Ectodermal cell (in vitro differentiated cells): ENCODE measurements around the gene NECAB2.
"Not testable (repeated sequence)": the region's sequence is repeated elsewhere in the genome, so short reads cannot be mapped to it uniquely, and the experiment has no call there.

ENCODE experiments used
- H3K27ac ChIP-seq: 2 replicates; pipeline ENCODE4 v1.7.0; 2013; ENCODE audit warnings: mild to moderate bottlenecking, low read depth, low read length; ENCODE audit not compliant: insufficient read depth, poor library complexity, severe bottlenecking
- H3K27me3 ChIP-seq: 2 replicates; pipeline ENCODE4 v1.7.0; 2013; ENCODE audit warnings: mild to moderate bottlenecking, low read length; ENCODE audit not compliant: insufficient read depth, control insufficient read depth, poor library complexity, severe bottlenecking
- H3K36me3 ChIP-seq: one replicate; pipeline ENCODE4 v1.7.0; 2013; ENCODE audit warnings: low read length; ENCODE audit not compliant: control insufficient read depth, insufficient read depth
- H3K4me1 ChIP-seq: one replicate; pipeline ENCODE4 v1.7.0; 2013; ENCODE audit warnings: low read length; ENCODE audit not compliant: control insufficient read depth, insufficient read depth
- H3K4me3 ChIP-seq: 2 replicates; pipeline ENCODE4 v1.7.0; 2013; ENCODE audit warnings: low read depth, low read length, control low read depth; ENCODE audit not compliant: insufficient read depth
- H3K9me3 ChIP-seq: 2 replicates; pipeline ENCODE4 v1.7.0; 2013; ENCODE audit warnings: mild to moderate bottlenecking, low read length, moderate library complexity; ENCODE audit not compliant: control insufficient read depth
- WGBS, 2 experiments: methylation state at CpG; one replicate each; pipeline ENCODE4 v1.1.7; 2013; ENCODE audit warnings: missing lambda C conversion rate in 2 of 2; 5-methylcytosine and 5-hydroxymethylcytosine counted together

The NECAB2 gene

DNA sequence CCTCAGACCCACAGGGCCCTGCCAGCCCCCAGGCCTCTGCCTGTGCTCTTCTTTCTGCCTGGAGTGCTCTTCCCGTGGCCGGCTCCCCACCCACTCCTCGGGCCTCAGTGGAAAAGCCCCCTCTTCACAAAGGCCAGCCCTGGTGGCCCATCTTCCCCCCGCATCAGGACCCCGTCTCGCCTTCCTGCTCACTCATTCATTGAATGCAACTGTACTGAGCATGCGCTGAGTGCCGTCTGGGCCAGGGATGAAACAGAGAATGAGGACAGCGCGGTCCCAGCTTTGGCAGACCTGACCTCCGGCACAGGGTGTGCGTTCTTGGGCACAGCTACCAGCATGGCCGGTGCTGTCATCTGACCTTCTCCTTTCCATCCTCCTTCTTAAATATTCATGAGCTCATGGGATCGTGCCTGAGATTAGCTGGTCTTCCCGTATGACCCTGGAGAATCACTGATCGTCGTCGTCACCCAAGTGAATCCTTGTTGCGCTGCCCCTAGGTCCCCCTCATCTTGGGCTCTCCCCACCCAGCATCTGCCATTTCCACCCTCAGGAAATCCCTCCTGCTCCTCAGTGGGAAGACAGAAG is 31.4 kb upstream of the NECAB2 start:
- 90 to 91% methylated on average over 19 of the region's 19 CpGs for WGBS, 2 experiments
- H3K4me1 ChIP-seq: no peaks in the 10 kb centered on the region
- H3K4me3 ChIP-seq: no peak overlapping the region
- H3K9me3 ChIP-seq: no peaks in the 10 kb centered on the region
- no peak overlapping the region for H3K27ac ChIP-seq
- no peaks in the 10 kb centered on the region for H3K36me3 ChIP-seq
- no peaks in the 10 kb centered on the region for H3K27me3 ChIP-seq

DNA sequence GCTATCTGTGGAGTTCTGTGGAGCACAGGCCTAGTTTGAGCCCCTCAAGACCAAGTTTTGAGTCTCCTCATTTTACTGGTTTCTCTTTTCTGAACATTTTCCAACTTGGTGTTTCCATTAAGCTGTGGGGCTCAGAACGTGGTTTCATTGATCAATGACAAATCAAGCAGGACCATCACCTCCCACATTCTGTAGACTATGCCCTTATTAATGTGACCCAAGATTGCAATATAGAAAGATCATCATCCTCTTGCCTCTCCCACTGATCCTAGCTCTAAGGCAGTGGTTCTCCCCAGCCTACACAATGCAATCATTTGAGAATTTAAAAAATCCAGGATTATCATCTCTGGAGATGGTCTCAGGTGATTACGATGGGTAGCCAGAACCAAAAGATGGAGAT is 30.8 kb upstream of the NECAB2 start:
- no peak overlapping the region for H3K4me3 ChIP-seq
- H3K4me1 ChIP-seq: no peaks in the 10 kb centered on the region
- 90 to 91% methylated on average over 2 of the region's 2 CpGs for WGBS, 2 experiments
- H3K36me3 ChIP-seq: no peaks in the 10 kb centered on the region
- no peaks in the 10 kb centered on the region for H3K9me3 ChIP-seq
- H3K27ac ChIP-seq: no peak overlapping the region
- no peaks in the 10 kb centered on the region for H3K27me3 ChIP-seq

DNA sequence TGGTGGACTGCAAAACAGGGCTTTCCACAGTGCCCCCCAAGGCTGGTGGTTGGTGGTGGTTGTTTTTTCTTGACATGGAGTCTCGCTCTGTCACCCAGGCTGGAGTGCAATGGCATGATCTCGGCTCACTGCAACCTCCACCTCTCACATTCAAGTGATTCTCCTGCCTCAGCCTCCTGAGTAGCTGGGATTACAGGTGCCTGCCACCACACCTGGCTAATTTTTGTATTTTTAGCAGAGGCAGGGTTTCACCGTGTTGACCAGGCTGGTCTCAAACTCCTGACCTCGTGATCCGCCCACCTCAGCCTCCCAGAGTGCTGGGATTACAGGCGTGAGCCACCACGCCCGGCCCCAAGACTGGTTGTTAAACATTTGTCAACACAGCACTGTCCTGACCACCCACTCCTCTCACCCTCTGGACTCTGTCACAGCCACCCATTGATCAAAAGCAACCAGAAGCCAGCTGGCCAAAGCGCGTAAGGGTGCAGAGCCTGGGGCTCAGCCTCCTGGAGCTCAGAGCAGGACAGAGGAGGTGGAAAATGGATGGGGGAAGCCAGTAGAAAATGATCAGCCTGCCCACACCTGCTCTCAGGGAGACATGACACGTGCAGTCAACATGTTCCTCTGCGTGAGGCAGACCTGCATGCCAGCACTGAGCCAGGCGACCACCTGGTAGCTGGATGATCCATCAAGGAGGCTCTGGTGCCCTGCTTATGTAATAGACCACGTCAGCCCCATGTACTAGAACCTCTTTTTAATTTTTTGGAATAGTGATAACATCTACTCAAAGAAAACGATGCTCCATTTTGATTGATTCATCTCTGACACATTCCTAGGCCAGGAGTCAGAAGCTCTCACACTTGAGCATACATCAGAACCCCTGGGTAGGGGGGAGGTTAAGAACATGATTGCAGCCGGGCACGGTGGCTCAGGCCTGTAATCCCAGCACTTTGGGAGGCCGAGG is 29.8 kb upstream of the NECAB2 start:
- no peaks in the 10 kb centered on the region for H3K4me1 ChIP-seq
- H3K27ac ChIP-seq: no peak overlapping the region
- no peak overlapping the region for H3K4me3 ChIP-seq
- no peaks in the 10 kb centered on the region for H3K36me3 ChIP-seq
- WGBS, 2 experiments: 92 to 93% methylated on average over 18 of the region's 18 CpGs
- no peaks in the 10 kb centered on the region for H3K9me3 ChIP-seq
- no peaks in the 10 kb centered on the region for H3K27me3 ChIP-seq

DNA sequence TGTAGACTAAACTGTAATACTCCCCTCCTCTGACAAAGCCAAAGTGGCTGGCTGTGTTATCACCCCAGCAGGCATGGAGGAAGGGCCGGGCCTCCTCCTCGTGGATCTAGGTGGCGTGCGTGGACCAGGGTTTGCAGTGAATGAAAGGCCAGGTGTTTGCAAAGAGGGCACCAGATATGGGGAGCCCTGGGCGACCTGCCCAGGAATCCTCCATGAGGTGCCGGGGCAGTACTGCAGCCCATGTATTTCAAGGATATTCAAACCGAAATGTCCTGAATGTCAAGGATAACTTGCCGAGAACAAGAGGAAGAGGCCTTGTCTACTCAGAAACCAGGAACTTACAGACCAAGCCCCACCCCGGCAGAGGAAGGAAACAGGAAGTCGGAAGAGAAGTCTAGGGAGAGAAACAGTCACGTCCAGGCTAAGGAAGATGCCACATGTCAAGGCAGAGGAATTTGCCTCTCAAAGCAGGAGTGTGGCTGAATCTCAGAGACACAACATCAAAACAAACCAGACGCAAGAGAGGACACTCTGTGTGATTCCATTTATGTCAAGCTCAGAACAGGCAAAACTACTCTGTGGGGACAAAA is 28.7 kb upstream of the NECAB2 start:
- no peak overlapping the region for H3K27ac ChIP-seq
- H3K9me3 ChIP-seq: no peaks in the 10 kb centered on the region
- no peak overlapping the region for H3K4me3 ChIP-seq
- WGBS, 2 experiments: 90 to 92% methylated on average over 12 of the region's 12 CpGs
- H3K36me3 ChIP-seq: no peaks in the 10 kb centered on the region
- no peaks in the 10 kb centered on the region for H3K4me1 ChIP-seq
- no peaks in the 10 kb centered on the region for H3K27me3 ChIP-seq

DNA sequence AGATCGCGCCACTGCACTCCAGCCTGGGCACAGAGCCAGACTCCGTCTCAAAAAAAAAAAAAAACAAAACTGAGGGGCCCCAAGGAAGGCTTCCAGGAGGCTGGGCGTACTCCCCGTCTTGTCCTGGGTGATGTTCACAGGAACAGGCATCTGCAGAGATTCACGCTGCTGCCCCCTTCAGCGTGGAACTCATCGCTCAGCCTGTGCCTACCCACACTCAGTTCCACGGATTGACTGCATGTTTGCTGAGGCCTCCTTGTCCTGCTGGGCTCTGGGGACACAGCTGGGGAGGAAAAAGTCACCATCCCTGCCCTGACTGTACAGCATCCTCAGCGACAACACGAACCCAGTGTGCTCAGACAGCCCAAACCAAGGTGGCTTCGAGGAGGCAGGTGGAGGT is 27.9 kb upstream of the NECAB2 start:
- no peaks in the 10 kb centered on the region for H3K27me3 ChIP-seq
- no peak overlapping the region for H3K27ac ChIP-seq
- WGBS, 2 experiments: 71 to 74% methylated on average over 11 to 12 of the region's 12 CpGs
- no peaks in the 10 kb centered on the region for H3K36me3 ChIP-seq
- H3K4me1 ChIP-seq: no peaks in the 10 kb centered on the region
- H3K9me3 ChIP-seq: no peaks in the 10 kb centered on the region
- H3K4me3 ChIP-seq: no peak overlapping the region

DNA sequence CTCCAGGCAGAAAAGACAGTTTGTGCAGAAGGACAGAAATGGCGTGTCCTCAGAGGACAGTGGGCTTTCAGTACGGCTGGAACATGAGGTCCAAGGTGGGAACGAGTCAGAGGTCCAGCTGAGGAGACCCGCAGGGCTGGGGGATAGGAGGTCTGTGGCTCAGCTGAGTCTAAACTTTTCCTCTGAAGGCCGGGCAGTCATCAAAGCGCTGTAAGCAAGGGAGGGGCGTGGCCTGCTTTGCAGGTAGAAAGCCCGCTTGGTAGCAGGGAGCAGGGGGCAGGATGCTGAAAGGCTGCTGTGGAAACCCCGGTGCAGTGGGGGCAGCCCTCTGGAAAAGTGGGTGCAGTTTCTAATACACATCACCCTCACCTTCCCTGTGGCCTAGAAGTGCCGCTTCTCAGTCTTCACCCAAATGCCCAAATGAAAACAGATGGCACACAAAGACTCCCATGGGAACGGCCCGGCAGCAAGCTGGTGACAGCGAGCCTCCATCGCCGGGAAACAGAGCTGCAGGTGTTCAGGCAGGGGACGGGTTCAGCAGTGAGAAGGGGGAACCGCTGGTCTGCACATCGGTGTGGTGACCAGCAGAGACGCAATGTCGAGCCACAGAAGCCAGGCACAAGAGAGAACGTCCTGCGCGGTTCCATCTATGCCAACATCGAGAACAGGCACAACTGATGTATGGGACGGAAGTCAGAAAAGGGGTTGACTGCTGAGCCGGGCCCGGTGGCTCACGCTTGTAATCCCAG is 27.2 kb upstream of the NECAB2 start:
- H3K4me3 ChIP-seq: no peak overlapping the region

DNA sequence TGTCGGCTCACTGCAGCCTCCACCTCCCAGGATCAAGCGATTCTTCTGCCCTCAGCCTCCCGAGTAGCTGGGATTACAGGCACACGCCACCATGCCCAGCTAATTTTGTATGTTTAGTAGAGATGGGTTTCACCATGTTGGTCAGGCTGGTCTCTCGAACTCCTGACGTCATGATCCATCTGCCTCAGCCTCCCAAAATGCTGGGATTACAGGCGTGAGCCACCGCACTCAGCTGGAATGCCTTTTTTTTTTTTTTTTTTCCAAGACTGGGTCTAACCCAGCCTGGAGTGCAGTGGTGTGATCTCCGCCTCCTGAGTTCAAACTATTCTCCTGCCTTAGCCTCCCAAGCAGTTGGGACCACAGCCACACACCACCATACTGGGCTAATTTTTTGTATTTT is 26.5 kb upstream of the NECAB2 start:
- 93 to 95% methylated on average over 8 to 9 of the region's 9 CpGs for WGBS, 2 experiments
- H3K4me3 ChIP-seq, H3K4me1 ChIP-seq, H3K36me3 ChIP-seq, H3K27me3 ChIP-seq, H3K9me3 ChIP-seq, H3K27ac ChIP-seq: not testable (repeated sequence)

More for the DNA sequence above, 27.2 kb upstream of the NECAB2 start:
- 85 to 86% methylated on average over 28 of the region's 28 CpGs for WGBS, 2 experiments
- no peaks in the 10 kb centered on the region for H3K36me3 ChIP-seq
- H3K9me3 ChIP-seq: no peaks in the 10 kb centered on the region
- H3K27ac ChIP-seq: no peak overlapping the region
- no peaks in the 10 kb centered on the region for H3K27me3 ChIP-seq
- no peaks in the 10 kb centered on the region for H3K4me1 ChIP-seq

DNA sequence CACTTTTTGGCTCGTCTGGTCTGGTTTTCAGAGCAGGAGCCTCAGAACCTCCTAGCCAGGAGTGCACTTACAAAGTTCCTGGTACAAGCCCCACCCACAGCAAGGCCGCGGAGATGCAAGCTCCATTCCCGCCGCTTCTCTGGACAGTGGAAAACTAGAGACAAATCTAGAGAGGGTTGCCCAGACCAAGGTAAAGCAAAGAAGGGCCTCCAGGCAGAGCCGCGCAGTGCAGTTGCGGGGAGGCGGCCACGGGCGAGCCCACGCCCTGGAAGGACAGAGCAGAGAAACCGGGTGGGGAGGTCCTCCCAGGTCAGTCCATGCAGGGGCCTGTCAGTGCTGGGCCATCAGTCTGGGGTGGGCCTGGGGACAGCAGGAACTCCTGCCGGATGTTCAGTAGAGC is 26.0 kb upstream of the NECAB2 start:
- Histone ChIP-seq H3K27me3 (no peaks in the 10 kb centered on the region), H3K4me1 (no peaks in the 10 kb centered on the region), H3K4me3 (no peak overlapping the region), H3K36me3 (no peaks in the 10 kb centered on the region), H3K27ac (no peak overlapping the region), H3K9me3 (no peaks in the 10 kb centered on the region)
- WGBS, 2 experiments: 87 to 88% methylated on average over 14 of the region's 14 CpGs

DNA sequence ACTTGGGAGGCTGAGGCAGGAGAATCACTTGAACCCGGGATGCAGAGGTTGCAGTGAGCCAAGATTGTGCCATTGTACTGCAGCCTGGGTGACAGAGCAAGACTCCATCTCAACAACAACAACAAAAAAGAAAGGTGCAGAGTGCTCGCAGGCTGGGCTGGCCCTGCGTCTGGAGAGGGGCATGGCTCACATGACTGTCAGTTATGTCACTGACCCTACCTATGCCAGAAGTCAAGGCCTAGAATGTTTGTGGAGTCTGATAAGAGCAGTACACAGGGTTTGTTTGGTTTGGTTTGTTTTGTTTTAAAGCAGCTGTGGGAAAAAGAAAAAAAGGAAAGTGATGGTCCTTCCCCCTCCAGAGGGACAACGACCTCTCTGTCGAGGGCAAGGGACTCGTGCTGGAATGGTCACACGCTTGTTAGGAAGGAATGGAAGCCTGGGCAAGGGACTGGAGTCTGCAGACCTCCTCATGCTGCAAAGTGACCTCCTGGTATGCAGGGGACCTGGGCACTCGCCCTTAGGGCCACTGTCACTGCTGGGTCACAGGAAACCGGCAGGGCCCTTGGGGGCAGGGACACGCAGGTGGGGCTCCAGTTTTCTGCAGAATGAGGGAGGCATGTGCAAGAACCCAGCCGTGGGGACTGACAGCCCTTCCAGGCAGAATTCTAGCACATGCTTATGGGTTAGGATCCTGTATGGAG is 25.1 kb upstream of the NECAB2 start:
- no peaks in the 10 kb centered on the region for H3K4me1 ChIP-seq
- 88 to 89% methylated on average over 11 of the region's 11 CpGs for WGBS, 2 experiments
- H3K9me3 ChIP-seq: no peaks in the 10 kb centered on the region
- no peaks in the 10 kb centered on the region for H3K36me3 ChIP-seq
- no peak overlapping the region for H3K4me3 ChIP-seq
- H3K27me3 ChIP-seq: no peaks in the 10 kb centered on the region
- H3K27ac ChIP-seq: no peak overlapping the region
